H1 (cell line): Measurements from ENCODE around the gene ZDHHC23. TPM values are rescaled to one million over a fixed set of nuclear protein-coding genes. Genes with fewer than 3 reads are reported as not detected.

ENCODE experiments used
- CTCF ChIA-PET: fragments of 300-600 bp; sonication (Branson Sonifier 250); formaldehyde crosslinking; loops from one replicate; lab custom pipeline; 2021; ENCODE audit not compliant: partially characterized antibody; lab: Charles Lee
- POLR2A ChIA-PET: fragments of 300-600 bp; sonication (Branson Sonifier 250); formaldehyde crosslinking; loops from one replicate; lab custom pipeline; 2021; ENCODE audit warnings: inconsistent platforms; ENCODE audit not compliant: partially characterized antibody; lab: Charles Lee
- DNase-seq, 2 experiments: peaks; one replicate each; pipeline versions ENCODE4 v3.0.0 to v3.0.0-alpha.2; 2010 to 2022; ENCODE audit warnings: low spot score in 2 of 2, low read depth in 1 of 2, mixed read lengths in 1 of 2
- FAIRE-seq: peaks from 2 replicates; lab custom pipeline; 2011; peaks lifted over from hg19 to GRCh38; lab: Jason Lieb, UNC
- H2AFZ ChIP-seq: 2 replicates; pipeline ENCODE4 v1.8.1; 2012; ENCODE audit warnings: low read length, inconsistent platforms
- H2AK5ac ChIP-seq: 2 replicates; pipeline ENCODE4 v1.6.1; 2013; ENCODE audit warnings: low read depth, low read length
- H2BK120ac ChIP-seq: replicated peaks from 2 replicates; pipeline ENCODE3; 2013; ENCODE audit warnings: low read depth, low read length, inconsistent platforms
- H2BK12ac ChIP-seq: 2 replicates; pipeline ENCODE4 v1.6.1; 2013; ENCODE audit warnings: low read depth, low read length
- H2BK15ac ChIP-seq: 2 replicates; pipeline ENCODE4 v1.6.1; 2013; ENCODE audit warnings: low read length
- H2BK20ac ChIP-seq: 2 replicates; pipeline ENCODE4 v1.6.1; 2013; ENCODE audit warnings: low read length
- H2BK5ac ChIP-seq: 2 replicates; pipeline ENCODE4 v1.6.1; 2013; ENCODE audit warnings: low read depth, low read length
- H3K14ac ChIP-seq: 2 replicates; pipeline ENCODE4 v1.6.1; 2013; ENCODE audit warnings: inconsistent platforms; ENCODE audit not compliant: insufficient read length
- H3K18ac ChIP-seq: 2 replicates; pipeline ENCODE4 v1.6.1; 2013; ENCODE audit warnings: low read length; ENCODE audit errors: extremely low read depth
- H3K23ac ChIP-seq: 2 replicates; pipeline ENCODE4 v1.6.1; 2013; ENCODE audit warnings: inconsistent platforms; ENCODE audit not compliant: insufficient read length
- H3K23me2 ChIP-seq: 2 replicates; pipeline ENCODE4 v1.6.1; 2013; ENCODE audit warnings: low read depth, low read length
- H3K27ac ChIP-seq: 2 replicates; pipeline ENCODE4 v1.6.1; 2011; ENCODE audit warnings: low read depth, low read length, inconsistent platforms
- H3K27me3 ChIP-seq, 4 experiments: replicated peaks in 1 of 4; 1 replicate in 1 of 4; 2 replicates in 3 of 4; pipeline versions ENCODE4 v1.6.1 to v1.8.1; 2011 to 2013; ENCODE audit warnings: low read length in 3 of 4, mild to moderate bottlenecking in 3 of 4, inconsistent platforms in 2 of 4, mixed read lengths in 2 of 4, moderate library complexity in 1 of 4; ENCODE audit not compliant: control insufficient read depth in 3 of 4, insufficient read depth in 3 of 4; ENCODE audit errors: extremely low read depth in 1 of 4
- H3K36me3 ChIP-seq, 4 experiments: 2 replicates each; pipeline versions ENCODE4 v1.6.1 to v1.8.1; 2011 to 2013; ENCODE audit warnings: mild to moderate bottlenecking in 4 of 4, low read length in 3 of 4, moderate library complexity in 2 of 4, control low read depth in 1 of 4, inconsistent platforms in 1 of 4; ENCODE audit not compliant: insufficient read depth in 4 of 4, control insufficient read depth in 2 of 4
- H3K4ac ChIP-seq: replicated peaks from 2 replicates; pipeline ENCODE3; 2013; ENCODE audit warnings: low read length, low read depth, mixed read lengths, inconsistent platforms; ENCODE audit not compliant: insufficient read length
- H3K4me1 ChIP-seq, 4 experiments: replicated peaks in 1 of 4; 1 replicate in 1 of 4; 2 replicates in 3 of 4; pipeline versions ENCODE4 v1.6.1 to v1.8.1; 2011 to 2013; ENCODE audit warnings: low read length in 3 of 4, inconsistent platforms in 2 of 4, mixed read lengths in 1 of 4; ENCODE audit not compliant: insufficient read depth in 4 of 4, control insufficient read depth in 3 of 4
- H3K4me2 ChIP-seq, 2 experiments: 2 replicates each; pipeline versions ENCODE4 v1.6.1 to v1.8.1; 2011 to 2013; ENCODE audit warnings: low read depth in 2 of 2, low read length in 2 of 2, control low read depth in 1 of 2, inconsistent platforms in 1 of 2, mild to moderate bottlenecking in 1 of 2; ENCODE audit not compliant: insufficient read depth in 1 of 2
- H3K4me3 ChIP-seq, 4 experiments: fragments of 200-600, 300-600 bp in 1 of 4; sonication (generic), shearing (Covaris generic), sonication (Bioruptor Twin) in 1 of 4; 2 replicates each; pipeline versions ENCODE4 v1.5.1 to v1.8.1; 2011 to 2016; ENCODE audit warnings: low read length in 4 of 4, low read depth in 3 of 4, control low read depth in 2 of 4, inconsistent platforms in 2 of 4, mild to moderate bottlenecking in 2 of 4, mixed read lengths in 1 of 4, moderate library complexity in 1 of 4; ENCODE audit not compliant: insufficient read depth in 2 of 4; ENCODE audit errors: extremely low read depth in 1 of 4
- H3K56ac ChIP-seq: replicated peaks from 2 replicates; pipeline ENCODE3; 2013; ENCODE audit warnings: low read depth, mild to moderate bottlenecking, mixed read lengths, low read length, inconsistent platforms; ENCODE audit not compliant: insufficient read length
- H3K79me1 ChIP-seq: 2 replicates; pipeline ENCODE4 v1.6.1; 2013; ENCODE audit warnings: low read depth, low read length, control low read depth
- H3K79me2 ChIP-seq, 2 experiments: 2 replicates each; pipeline versions ENCODE4 v1.6.1 to v1.8.1; 2012 to 2013; ENCODE audit warnings: low read length in 2 of 2, mild to moderate bottlenecking in 2 of 2, inconsistent platforms in 1 of 2; ENCODE audit not compliant: insufficient read depth in 2 of 2, control insufficient read depth in 1 of 2
- H3K9ac ChIP-seq, 4 experiments: replicated peaks in 1 of 4; 1 replicate in 1 of 4; 2 replicates in 3 of 4; pipeline versions ENCODE4 v1.6.1 to v1.8.1; 2011 to 2013; ENCODE audit warnings: low read depth in 3 of 4, low read length in 3 of 4, control low read depth in 2 of 4, mild to moderate bottlenecking in 2 of 4, moderate library complexity in 2 of 4, inconsistent platforms in 1 of 4; ENCODE audit errors: extremely low read depth in 1 of 4
- H3K9me3 ChIP-seq, 2 experiments: 2 replicates each; pipeline versions ENCODE4 v1.6.1 to v1.8.1; 2012 to 2013; ENCODE audit warnings: mild to moderate bottlenecking in 2 of 2, moderate library complexity in 2 of 2, control low read depth in 1 of 2, inconsistent platforms in 1 of 2, low read depth in 1 of 2, low read length in 1 of 2, mixed read lengths in 1 of 2; ENCODE audit not compliant: insufficient read depth in 2 of 2
- H4K20me1 ChIP-seq, 2 experiments: replicated peaks in 1 of 2; 2 replicates each; pipeline versions ENCODE3 to v1.8.1; 2011 to 2013; ENCODE audit warnings: inconsistent platforms in 2 of 2, low read length in 2 of 2, mild to moderate bottlenecking in 1 of 2; ENCODE audit not compliant: insufficient read depth in 2 of 2, control insufficient read depth in 1 of 2
- H4K5ac ChIP-seq: 2 replicates; pipeline ENCODE4 v1.6.1; 2013; ENCODE audit warnings: low read length, low read depth, mixed read lengths, inconsistent platforms; ENCODE audit not compliant: insufficient read length
- H4K8ac ChIP-seq: 2 replicates; pipeline ENCODE4 v1.8.0; 2013; ENCODE audit warnings: mild to moderate bottlenecking, moderate library complexity, low read length, inconsistent platforms; ENCODE audit not compliant: insufficient read depth; ENCODE audit errors: extremely low read depth
- H4K91ac ChIP-seq: replicated peaks from 2 replicates; pipeline ENCODE3; 2013; ENCODE audit warnings: low read length, mixed read lengths, inconsistent platforms; ENCODE audit not compliant: insufficient read length
- CBX5 ChIP-seq: fragments of 300-800, 300-1000 bp; sonication (generic); IDR thresholded peaks from 2 replicates; pipeline ENCODE4 v1.7.1; 2016; ENCODE audit warnings: antibody characterized with exemption, low read length, low read depth
- GABPA ChIP-seq: IDR thresholded peaks from 2 replicates; pipeline ENCODE4 v1.6.1; 2011; ENCODE audit warnings: mild to moderate bottlenecking, low read length, moderate library complexity, borderline replicate concordance; ENCODE audit not compliant: insufficient read depth
- KDM5A ChIP-seq: fragments of 200-600 bp; IDR thresholded peaks from 2 replicates; pipeline ENCODE4 v1.7.1; 2012; ENCODE audit warnings: mild to moderate bottlenecking, low read length, inconsistent platforms, mixed read lengths
- MAFK ChIP-seq: IDR thresholded peaks from 2 replicates; pipeline ENCODE4 v1.6.1; 2012; ENCODE audit warnings: low read depth, mild to moderate bottlenecking, improper control_type of control experiment, low read length
- MAX ChIP-seq: IDR thresholded peaks from 2 replicates; pipeline ENCODE4 v1.6.1; 2012; ENCODE audit warnings: inconsistent platforms
- RFX5 ChIP-seq: IDR thresholded peaks from 2 replicates; pipeline ENCODE4 v1.6.1; 2011; ENCODE audit warnings: low read depth, low read length, improper control_type of control experiment, borderline replicate concordance
- SIN3A ChIP-seq, 2 experiments: IDR thresholded peaks in 1 of 2; conservative IDR thresholded peaks in 1 of 2; 2 replicates each; pipeline ENCODE4 v1.6.1; 2011 to 2012; ENCODE audit warnings: low read length in 2 of 2, improper control_type of control experiment in 1 of 2, low read depth in 1 of 2, mild to moderate bottlenecking in 1 of 2
- SIRT6 ChIP-seq: IDR thresholded peaks from one replicate; pipeline ENCODE4 v1.7.1; 2012; ENCODE audit warnings: low read length, inconsistent platforms
- SP2 ChIP-seq: IDR thresholded peaks from 2 replicates; pipeline ENCODE4 v1.6.1; 2012; ENCODE audit warnings: mild to moderate bottlenecking, low read length, inconsistent platforms
- SP4 ChIP-seq: IDR thresholded peaks from 2 replicates; pipeline ENCODE4 v1.6.1; 2012; ENCODE audit warnings: low read length, inconsistent platforms
- WGBS, 2 experiments: shearing (Covaris generic) in 1 of 2; methylation state at CpG; one replicate each; pipeline versions ENCODE4 v1.1.6 to v1.1.7; 2013 to 2015; ENCODE audit warnings: low lambda C conversion rate in 2 of 2, mixed read lengths in 2 of 2, inconsistent platforms in 1 of 2, low coverage in 1 of 2, missing lambda C conversion rate in 1 of 2; ENCODE audit not compliant: insufficient replicate concordance in 2 of 2, insufficient coverage in 1 of 2, insufficient read length in 1 of 2; ENCODE audit errors: extremely low coverage in 1 of 2, missing lambda C conversion rate in 1 of 2; 5-methylcytosine and 5-hydroxymethylcytosine counted together
- polyA plus RNA-seq, 7 experiments: library from polyadenylated mRNA; depleted of rRNA in 3 of 7; stranded (reverse) in 5 of 7; unstranded in 2 of 7; fragments of >200 nt in 5 of 7; fragments of 200-250 nt in 2 of 7; gene quantifications; 1 replicate in 5 of 7; 2 replicates in 1 of 7; 4 replicates in 1 of 7; pipeline versions ENCODE4 v1.2.1 to v1.2.3, GENCODE V29; 2011 to 2013; ENCODE audit warnings: missing spikeins in 2 of 7, mixed read lengths in 2 of 7
- total RNA-seq: library from RNA; stranded (reverse); fragmentation: NEBNext Ultra II Directional; extraction: Animal tissue kit (Norgen Biotek cat#: 25700); gene quantifications from 2 replicates; pipeline ENCODE4 v1.2.1, GENCODE V29; 2021

The ZDHHC23 gene
- total and polyA plus RNA-seq, 2 of the 8 experiments (the other 6 are each of a cell fraction or from before 2014, with no cell fraction given), result 6.2 to 15.7 TPM

DNA sequence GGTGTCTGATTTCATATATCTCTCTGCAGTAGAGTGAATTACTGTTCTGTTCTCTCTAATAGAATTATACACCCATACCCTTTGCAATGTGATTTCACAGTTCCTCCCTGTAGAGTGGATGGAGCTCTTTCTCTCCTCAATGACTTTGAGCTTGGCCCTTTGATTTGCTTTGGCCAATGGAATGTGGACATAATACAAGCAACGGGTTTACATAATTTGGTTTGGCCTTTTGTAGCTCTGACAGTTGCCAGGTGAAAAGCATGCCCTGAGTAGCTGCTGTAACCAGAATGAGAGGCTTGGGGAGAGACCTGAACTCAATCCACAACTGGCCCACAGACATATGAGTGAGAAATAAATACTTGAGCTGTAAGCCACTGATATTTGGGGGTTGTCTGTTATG is 32.1 kb downstream of the ZDHHC23 start:
- TF ChIP-seq CBX5 (no peak), KDM5A (no peak), RFX5 (no peak), SP4 (no peak), MAFK (no peak), SIRT6 (no peak), GABPA (no peak), SIN3A (conservative IDR thresholded peaks at IDR 0.05 in 1 of 2, IDR thresholded peaks at IDR 0.05 in 1 of 2; ENCODE audit: low read depth in 1 of 2, low read length in 2 of 2) (no peak), MAX (no peak), SP2 (no peak)
- TF ChIP-seq, all 59 proteins: peak for 0
- POLR2A ChIA-PET, result no interaction called here
- CTCF ChIA-PET, result interaction anchor here (0.6 to 0.8 kb wide), 3 partner anchors 136 to 938 kb away, joined by 3 to 4 read pairs (median 4); no protein-coding TSS in a partner anchor
- no peaks in the 10 kb centered on the region for H4K20me1 ChIP-seq
- H3K79me2 ChIP-seq, result no peaks in the 10 kb centered on the region
- H2BK20ac ChIP-seq, result no peak overlapping the region
- no peaks in the 10 kb centered on the region for H3K36me3 ChIP-seq
- no peak overlapping the region for H3K14ac ChIP-seq
- H3K18ac ChIP-seq, result no peak overlapping the region
- no peak overlapping the region for H4K8ac ChIP-seq
- no peak overlapping the region for H3K4me3 ChIP-seq
- H2AFZ ChIP-seq, result no peak overlapping the region
- H3K23me2 ChIP-seq, result no peaks in the 10 kb centered on the region
- no peak overlapping the region for H2BK15ac ChIP-seq
- H3K4ac ChIP-seq, result no peak overlapping the region
- H3K56ac ChIP-seq, result no peak overlapping the region
- H3K9me3 ChIP-seq, result no peaks in the 10 kb centered on the region
- H3K79me1 ChIP-seq, result no peaks in the 10 kb centered on the region
- no peak overlapping the region for H4K5ac ChIP-seq
- no peak overlapping the region for H3K4me2 ChIP-seq
- H2BK12ac ChIP-seq, result no peak overlapping the region
- H3K9ac ChIP-seq, result no peak overlapping the region
- H2BK120ac ChIP-seq, result no peak overlapping the region
- H2AK5ac ChIP-seq, result no peak overlapping the region
- H3K23ac ChIP-seq, result no peak overlapping the region
- H3K27me3 ChIP-seq, result no peaks in the 10 kb centered on the region
- H2BK5ac ChIP-seq, result no peak overlapping the region
- no peaks in the 10 kb centered on the region for H3K4me1 ChIP-seq
- DNase-seq (no peak), FAIRE-seq (no peak)
- H3K27ac ChIP-seq, result no peak overlapping the region
- H4K91ac ChIP-seq, result no peak overlapping the region
- WGBS, 2 experiments, result 87% methylated on average over 1 of the region's 1 CpG; no CpG with 5 or more reads in 1 of the 2 experiments
